Measurements from ENCODE around the gene KCNA3.

GRCh38 chr1:110714374-110714995 lies 39.7 kb upstream of the KCNA3 start:
- no peak for TF ChIP-seq ZNF384 (IDR thresholded peaks at IDR 0.05)
- TF ChIP-seq FOXM1 (IDR thresholded peaks at IDR 0.05; ENCODE audit: borderline replicate concordance): no peak
- TF ChIP-seq HDGF (IDR thresholded peaks at IDR 0.05; ENCODE audit: borderline replicate concordance): no peak
- no peak for TF ChIP-seq BHLHE40 (IDR thresholded peaks at IDR 0.05; ENCODE audit: borderline replicate concordance)
- no peak for TF ChIP-seq L3MBTL2 (conservative IDR thresholded peaks at IDR 0.05)
- TF ChIP-seq CTBP1 (IDR thresholded peaks at IDR 0.05; ENCODE audit: borderline replicate concordance): no peak
- no peak for TF ChIP-seq SP1 (IDR thresholded peaks at IDR 0.05)
- TF ChIP-seq FOXA1 (IDR thresholded peaks at IDR 0.05): no peak
- no peak for TF ChIP-seq ARNT (IDR thresholded peaks at IDR 0.05)
- TF ChIP-seq TARDBP (IDR thresholded peaks at IDR 0.05): no peak
- TF ChIP-seq ELF4 (IDR thresholded peaks at IDR 0.05): no peak
